K562 (cell line): ENCODE measurements around the gene MGAT4D. TPM values are rescaled to one million over a fixed set of nuclear protein-coding genes. Genes with fewer than 3 reads are reported as not detected.
A peak's percentile ranks its signal among the peaks of the same experiment; 100 is the strongest.

Source experiments
- CBX3 ChIP-seq, 2 experiments: IDR thresholded peaks; 1 replicate in 1 of 2; 2 replicates in 1 of 2; pipeline ENCODE4 v1.6.1; 2012; ENCODE audit warnings: inconsistent platforms in 2 of 2, low read length in 2 of 2, borderline replicate concordance in 1 of 2, control low read depth in 1 of 2
- ELF2 ChIP-seq: fragments of 250-450 bp; sonication (Bioruptor Pico); IDR thresholded peaks from 2 replicates; pipeline ENCODE4 v1.5.0; 2021; ENCODE audit warnings: mild to moderate bottlenecking
- HLTF ChIP-seq: fragments of 450-650 bp; IDR thresholded peaks from 2 replicates; pipeline ENCODE4 v1.6.1; 2016
- JUN ChIP-seq, 2 experiments: sonication (generic) in 1 of 2; formaldehyde crosslinking in 1 of 2; IDR thresholded peaks; 2 replicates each; pipeline versions ENCODE4 v1.6.1 to v1.8.0; 2012 to 2022; ENCODE audit warnings: borderline replicate concordance in 2 of 2, mild to moderate bottlenecking in 2 of 2, improper control_type of control experiment in 1 of 2, low read depth in 1 of 2, low read length in 1 of 2, missing genetic modification reagents in 1 of 2
- JUNB ChIP-seq: fragments of 450-650 bp; formaldehyde crosslinking; conservative IDR thresholded peaks from 2 replicates; pipeline ENCODE4 v1.4.0; 2020; ENCODE audit warnings: mild to moderate bottlenecking
- NFE2 ChIP-seq: IDR thresholded peaks from 2 replicates; pipeline ENCODE4 v1.6.1; 2014; ENCODE audit warnings: antibody characterized with exemption, low read depth
- PKNOX1 ChIP-seq: fragments of 450-650 bp; IDR thresholded peaks from 2 replicates; pipeline ENCODE4 v1.6.1; 2016
- PTTG1 ChIP-seq: fragments of 450-650 bp; IDR thresholded peaks from 2 replicates; pipeline ENCODE4 v1.6.1; 2016; ENCODE audit warnings: low read depth, mild to moderate bottlenecking, missing genetic modification characterization, missing compliant biosample characterization
- RBM15 ChIP-seq: fragments of 200-400 bp; formaldehyde crosslinking; IDR thresholded peaks from 2 replicates; pipeline ENCODE4 v1.6.1; 2018; ENCODE audit warnings: mild to moderate bottlenecking, low read length, moderate library complexity; ENCODE audit not compliant: insufficient read depth
- SAP30 ChIP-seq: fragments of 200-600 bp; sonication (generic); IDR thresholded peaks from 2 replicates; pipeline ENCODE4 v1.6.1; 2012; ENCODE audit warnings: borderline replicate concordance, low read depth, mild to moderate bottlenecking, moderate library complexity, low read length, control low read depth, inconsistent platforms; ENCODE audit not compliant: insufficient read depth, poor library complexity, severe bottlenecking
- SMARCE1 ChIP-seq: fragments of 450-650 bp; IDR thresholded peaks from 2 replicates; pipeline ENCODE4 v1.7.1; 2016; ENCODE audit warnings: mild to moderate bottlenecking
- SNAPC5 ChIP-seq: fragments of 250-450 bp; sonication (Bioruptor Pico); IDR thresholded peaks from 2 replicates; pipeline ENCODE4 v1.8.0; 2021; ENCODE audit warnings: moderate library complexity, mild to moderate bottlenecking, inconsistent platforms
- U2AF2 ChIP-seq: fragments of 200-400 bp; formaldehyde crosslinking; optimal IDR thresholded peaks from 2 replicates; pipeline ENCODE3; 2017; ENCODE audit warnings: low read depth, mild to moderate bottlenecking, low read length
- ZFP36 ChIP-seq: fragments of 150-350 bp; IDR thresholded peaks from 2 replicates; pipeline ENCODE4 v1.6.1; 2018; ENCODE audit warnings: low read length, low read depth; ENCODE audit not compliant: partially characterized antibody
- ZNF212 ChIP-seq: fragments of 450-650 bp; formaldehyde crosslinking; IDR thresholded peaks from 2 replicates; pipeline ENCODE4 v1.4.0; 2020; ENCODE audit warnings: mild to moderate bottlenecking
- ZNF217 ChIP-seq: sonication (generic); formaldehyde crosslinking; IDR thresholded peaks from 2 replicates; pipeline ENCODE4 v1.8.0; 2022; ENCODE audit warnings: mild to moderate bottlenecking, missing genetic modification reagents
- ZNF408 ChIP-seq: fragments of 250-450 bp; sonication (Bioruptor Pico); IDR thresholded peaks from 2 replicates; pipeline ENCODE4 v1.4.0; 2020; ENCODE audit warnings: low read depth, mild to moderate bottlenecking, moderate library complexity
- ZNF609 ChIP-seq: sonication (generic); formaldehyde crosslinking; IDR thresholded peaks from 2 replicates; pipeline ENCODE4 v1.8.1; 2023; ENCODE audit warnings: missing genetic modification reagents, mild to moderate bottlenecking, borderline replicate concordance
- ZNF695 ChIP-seq: fragments of 450-650 bp; formaldehyde crosslinking; IDR thresholded peaks from 2 replicates; pipeline ENCODE4 v1.4.0; 2020; ENCODE audit warnings: mild to moderate bottlenecking, moderate library complexity
- ZNF707 ChIP-seq: fragments of 250-450 bp; sonication (Bioruptor Pico); conservative IDR thresholded peaks from 2 replicates; pipeline ENCODE4 v1.8.0; 2022; ENCODE audit warnings: inconsistent platforms, mild to moderate bottlenecking, moderate library complexity
- polyA plus RNA-seq, 8 experiments: library from polyadenylated mRNA; depleted of rRNA in 4 of 8; stranded (reverse) in 5 of 8; unstranded in 3 of 8; fragments of >200 nt; fragmentation: Nextera tagmentation in 2 of 8; fragmentation: Illumina TruSeq in 1 of 8; extraction: Ambion mirVana in 2 of 8; extraction: Trizol in 1 of 8; gene quantifications; 2 replicates each; pipeline versions ENCODE4 v1.2.1 to v1.2.3, GENCODE V29; 2011 to 2014; ENCODE audit warnings: inconsistent platforms in 1 of 8, missing spikeins in 1 of 8
- total RNA-seq, 7 experiments: library from RNA; depleted of rRNA in 6 of 7; stranded (reverse); fragments of >200 nt in 6 of 7; fragmentation: Illumina TruSeq in 2 of 7; extraction: Trizol in 2 of 7; gene quantifications; 2 replicates each; pipeline versions ENCODE4 v1.2.1 to v1.2.3, GENCODE V29; 2011 to 2021; ENCODE audit warnings: low replicate concordance in 1 of 7
- TF ChIP-seq, protein P1 (sequence below): sonication (generic); formaldehyde crosslinking; IDR thresholded peaks from 2 replicates; pipeline ENCODE4 v1.8.0; 2022; ENCODE audit warnings: mild to moderate bottlenecking, low read depth, missing genetic modification reagents

MGAT4D gene
- total and polyA plus RNA-seq, 9 of the 15 experiments (the other 6 are each of a cell fraction or from before 2014, with no cell fraction given): not detected

DNA sequence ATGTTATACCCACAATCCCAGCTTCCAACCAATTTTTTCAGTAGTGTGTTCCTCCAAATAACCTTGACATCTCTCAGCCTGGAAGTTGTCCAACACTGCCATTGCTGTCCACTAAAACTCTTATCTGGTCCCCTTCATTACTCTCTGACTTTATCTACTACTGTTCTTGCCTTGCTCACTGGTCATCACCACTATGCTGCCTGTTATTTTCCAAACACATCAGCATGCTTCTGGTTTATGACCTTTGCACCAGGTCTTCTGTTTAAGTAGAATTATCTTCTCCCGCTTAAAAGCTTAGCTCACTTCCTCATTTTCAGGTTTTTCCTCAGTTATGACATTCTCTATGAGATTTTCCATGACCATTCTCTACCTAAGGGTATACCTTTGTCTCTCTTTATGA lies 31.3 kb upstream of the MGAT4D start (continued):
- TF ChIP-seq JUN (IDR thresholded peaks at IDR 0.05; ENCODE audit: borderline replicate concordance, low read depth, low read length): 0 out of 2 replicates have a peak, but pooled peaks have one; percentile 33
- no peak for TF ChIP-seq JUN (CRISPR knock-in tag; IDR thresholded peaks at IDR 0.05; ENCODE audit: borderline replicate concordance)
- peak; percentile 93 for TF ChIP-seq SMARCE1
- no peak for TF ChIP-seq ELF2 (CRISPR knock-in tag)
- peak; percentile 58 for TF ChIP-seq PKNOX1
- TF ChIP-seq NFE2: peak; percentile 20; the same call in 1 of the 2 replicates
- no peak for TF ChIP-seq ZNF695 (CRISPR knock-in tag)
- TF ChIP-seq PTTG1 (tag): no peak
- no peak for TF ChIP-seq ZNF707 (CRISPR knock-in tag)
- no peak for TF ChIP-seq ZNF408
- peak in 1 of 2 experiments; percentile 65; a peak in 1 of 3 replicates for TF ChIP-seq CBX3 (IDR thresholded peaks at IDR 0.05; ENCODE audit: borderline replicate concordance in 1 of 2, low read length in 2 of 2)
- no peak for TF ChIP-seq SAP30
- no peak for TF ChIP-seq RBM15
- TF ChIP-seq JUNB (CRISPR knock-in tag): no peak
- TF ChIP-seq U2AF2: no peak
- TF ChIP-seq ZNF217: no peak
- 0 out of 2 replicates have a peak, but pooled peaks have one; percentile 36 for TF ChIP-seq HLTF
- TF ChIP-seq ZNF212 (CRISPR knock-in tag): no peak
- TF ChIP-seq, protein P1, sequence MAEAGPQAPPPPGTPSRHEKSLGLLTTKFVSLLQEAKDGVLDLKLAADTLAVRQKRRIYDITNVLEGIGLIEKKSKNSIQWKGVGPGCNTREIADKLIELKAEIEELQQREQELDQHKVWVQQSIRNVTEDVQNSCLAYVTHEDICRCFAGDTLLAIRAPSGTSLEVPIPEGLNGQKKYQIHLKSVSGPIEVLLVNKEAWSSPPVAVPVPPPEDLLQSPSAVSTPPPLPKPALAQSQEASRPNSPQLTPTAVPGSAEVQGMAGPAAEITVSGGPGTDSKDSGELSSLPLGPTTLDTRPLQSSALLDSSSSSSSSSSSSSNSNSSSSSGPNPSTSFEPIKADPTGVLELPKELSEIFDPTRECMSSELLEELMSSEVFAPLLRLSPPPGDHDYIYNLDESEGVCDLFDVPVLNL (CRISPR knock-in tag): no peak
- no peak for TF ChIP-seq ZFP36
- TF ChIP-seq SNAPC5 (CRISPR knock-in tag): no peak
- no peak for TF ChIP-seq ZNF609 (CRISPR knock-in tag)
